GM18498 (cell line): ENCODE measurements around the gene KRTAP9-2.
"Not testable (repeated sequence)": the region's sequence is repeated elsewhere in the genome, so short reads cannot be mapped to it uniquely, and the experiment has no call there.

Experiments
- ATAC-seq: cut with Tn5 transposase; IDR thresholded peaks from one replicate; pipeline ENCODE4 v1.9.1; 2021; ENCODE audit warnings: mild to moderate bottlenecking, moderate library complexity; ENCODE audit not compliant: unreplicated experiment

The KRTAP9-2 gene

GRCh38 chr17:41232399-41233105, 6.1 kb downstream of the KRTAP9-2 start, which contains the start of gene KRTAP9-3:
KRTAP9-3 (plus strand) TSS chr17:41232449; CDS start chr17:41232502, 53 bp downstream.
- not testable (repeated sequence) for ATAC-seq

- not testable (repeated sequence) for ATAC-seq
Measured at GRCh38 chr17:41237116-41237515, 10.7 kb downstream of the KRTAP9-2 start.

- not testable (repeated sequence) for ATAC-seq
Measured at GRCh38 chr17:41237949-41238437, 11.5 kb downstream of the KRTAP9-2 start, which contains the start of gene KRTAP9-8. KRTAP9-8 (plus strand) TSS chr17:41237999; CDS start chr17:41238052, 53 bp downstream.

GRCh38 chr17:41246995-41247787, 20.7 kb downstream of the KRTAP9-2 start:
- ATAC-seq, result not testable (repeated sequence)

GRCh38 chr17:41249637-41250240, 23.3 kb downstream of the KRTAP9-2 start, which contains the start of gene KRTAP9-4:
KRTAP9-4 (plus strand) TSS chr17:41249687; CDS start chr17:41249721, 34 bp downstream.
- not testable (repeated sequence) for ATAC-seq

DNA sequence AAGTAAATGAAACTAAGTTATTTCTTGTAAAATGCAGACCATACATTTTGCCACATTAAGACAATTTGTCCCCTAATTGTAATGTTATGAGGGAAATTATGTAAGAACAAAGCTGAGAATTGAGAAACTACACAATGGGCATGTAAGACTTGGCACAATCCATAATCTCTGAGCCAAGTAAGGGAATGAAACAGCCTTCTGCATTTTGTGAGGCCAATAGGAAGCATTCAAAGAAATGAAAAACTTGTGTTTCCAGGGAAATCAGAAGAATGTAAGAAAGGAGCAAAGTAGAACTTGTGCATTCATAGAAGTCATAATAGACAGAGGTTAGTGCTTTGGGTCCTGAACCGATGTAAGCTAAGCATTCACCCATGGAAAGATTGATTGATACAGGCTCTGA, 24.8 kb downstream of the KRTAP9-2 start:
- ATAC-seq, result no peak

DNA sequence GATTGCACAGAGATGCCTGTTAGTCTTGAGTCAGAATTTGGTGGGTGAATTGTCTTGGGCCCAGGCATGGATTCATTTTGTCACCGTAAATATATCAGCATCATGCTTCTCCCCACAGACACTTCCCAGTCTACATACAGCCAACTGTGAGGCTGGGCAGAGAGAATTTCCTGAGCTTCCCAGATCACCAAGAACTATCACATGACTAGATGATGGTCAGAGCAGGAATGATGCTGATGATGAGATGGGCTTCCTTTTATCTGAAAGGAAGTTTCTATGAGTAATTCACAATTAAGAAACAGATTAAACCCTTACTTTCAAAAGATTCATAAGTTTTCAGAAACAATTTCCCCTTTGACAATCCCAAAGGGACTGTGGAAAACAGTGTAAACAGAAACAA, 28.4 kb downstream of the KRTAP9-2 start:
- no peak for ATAC-seq

DNA sequence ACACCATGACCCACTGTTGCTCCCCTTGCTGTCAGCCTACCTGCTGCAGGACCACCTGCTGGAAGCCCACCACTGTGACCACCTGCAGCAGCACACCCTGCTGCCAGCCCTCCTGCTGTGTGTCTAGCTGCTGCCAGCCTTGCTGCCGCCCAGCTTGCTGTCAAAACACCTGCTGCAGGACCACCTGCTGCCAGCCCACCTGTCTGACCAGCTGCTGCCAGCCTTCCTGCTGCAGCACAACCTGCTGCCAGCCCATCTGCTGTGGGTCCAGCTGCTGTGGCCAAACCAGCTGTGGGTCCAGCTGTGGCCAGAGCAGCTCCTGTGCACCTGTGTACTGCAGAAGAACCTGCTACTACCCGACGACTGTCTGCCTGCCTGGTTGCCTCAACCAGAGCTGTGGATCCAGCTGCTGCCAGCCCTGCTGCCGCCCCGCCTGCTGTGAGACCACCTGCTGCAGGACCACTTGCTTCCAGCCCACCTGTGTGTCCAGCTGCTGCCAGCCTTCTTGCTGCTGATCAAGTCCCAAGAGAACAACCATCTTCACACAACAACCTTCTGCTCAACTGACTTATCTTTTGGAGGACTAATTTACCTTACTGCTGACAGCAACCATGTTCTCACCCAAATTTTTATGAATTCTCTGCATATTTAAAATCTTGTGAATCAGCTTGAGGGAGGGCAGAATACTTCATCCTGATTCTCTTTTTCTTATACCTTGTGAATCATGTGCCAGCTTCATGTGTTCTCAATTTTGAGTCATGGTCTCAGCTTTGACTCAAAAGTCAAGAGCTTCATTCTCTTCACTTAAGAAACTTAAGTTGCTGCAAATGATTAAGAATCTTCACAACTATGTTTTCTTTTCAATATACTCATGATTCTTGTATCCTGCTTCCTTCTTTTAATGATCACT, 29.2 kb downstream of the KRTAP9-2 start, which contains the start of gene KRTAP9-9:
TSS of gene KRTAP9-9 (plus strand) at position 4 of the 910 bp plus-strand sequence.
- not testable (repeated sequence) for ATAC-seq

DNA sequence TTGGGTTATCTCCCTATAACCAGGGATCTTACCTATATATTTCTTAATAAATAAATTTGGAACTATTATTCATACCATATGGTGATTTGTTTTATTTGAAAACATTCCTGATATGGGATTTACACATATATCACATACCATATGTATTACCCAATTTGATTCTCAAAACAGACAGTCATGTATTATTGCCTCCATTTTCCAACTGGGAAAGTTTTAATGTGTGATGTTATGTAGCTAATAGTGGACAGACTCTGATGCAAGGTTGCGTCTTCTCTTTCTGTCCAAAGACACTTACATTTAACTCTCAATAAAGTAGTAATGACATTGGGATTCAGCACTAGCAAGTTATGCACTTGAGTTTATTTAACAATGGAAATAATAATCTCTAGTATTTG, 29.8 kb downstream of the KRTAP9-2 start:
- ATAC-seq, result no peak

DNA sequence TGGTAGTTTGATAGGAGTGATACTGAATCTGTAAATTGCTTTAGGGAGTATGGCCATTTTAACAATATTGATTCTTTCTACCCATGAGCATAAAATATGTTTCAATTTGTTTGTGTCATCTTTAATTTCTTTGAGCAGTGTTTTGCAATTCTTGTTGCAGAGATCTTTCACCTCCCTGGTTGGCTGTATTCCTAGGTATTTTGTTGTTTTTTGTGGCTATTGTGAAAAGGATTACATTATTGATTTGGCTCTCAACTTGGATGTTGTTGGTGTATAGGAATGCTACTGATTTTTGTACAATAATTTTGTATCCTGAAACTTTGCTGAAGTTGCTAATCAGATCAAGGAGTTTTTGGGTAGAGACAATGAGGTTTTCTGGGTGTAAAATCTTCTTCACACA, 32.0 kb downstream of the KRTAP9-2 start:
- ATAC-seq, result no peak

DNA sequence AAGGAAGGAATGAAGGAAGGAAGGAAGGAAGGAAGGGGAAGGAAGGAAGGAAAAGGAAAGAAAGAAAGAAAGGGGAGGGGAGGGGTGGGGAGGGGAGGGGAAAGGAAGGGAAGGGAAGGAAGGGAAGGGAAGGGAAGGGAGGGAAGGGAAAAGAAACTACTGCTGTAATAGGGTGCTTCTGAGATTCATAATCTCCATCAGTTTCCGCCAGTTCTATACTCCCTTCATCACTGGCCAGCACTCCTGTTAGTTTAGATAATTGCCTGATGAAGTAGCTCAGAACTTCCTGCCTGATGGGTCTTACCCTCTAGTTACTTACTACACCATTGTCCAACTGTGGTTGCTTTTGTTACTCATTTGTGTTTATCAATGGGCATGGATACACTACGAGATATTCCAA, 36.8 kb downstream of the KRTAP9-2 start:
- no peak for ATAC-seq

DNA sequence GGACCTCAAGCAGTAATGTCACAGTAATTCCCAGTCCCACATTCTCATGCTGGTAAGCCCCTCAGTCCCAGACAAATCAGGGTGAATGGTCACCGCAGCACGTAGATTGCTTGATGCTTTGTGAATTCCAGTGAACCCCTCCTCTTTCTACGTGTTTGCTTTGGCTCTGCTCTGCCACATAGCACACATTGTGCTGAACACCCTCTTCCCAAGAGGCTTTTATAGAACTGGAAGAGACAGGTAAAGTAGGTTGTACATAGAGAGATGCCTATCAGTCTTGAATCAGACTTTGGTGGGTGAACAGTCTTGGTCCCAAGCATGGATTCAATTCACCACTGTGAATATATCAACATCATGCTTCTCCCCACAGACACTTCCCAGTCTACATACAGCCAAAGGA, 38.2 kb downstream of the KRTAP9-2 start:
- ATAC-seq, result no peak

- ATAC-seq, result no peak
Measured at GRCh38 chr17:41265078-41265477, 38.6 kb downstream of the KRTAP9-2 start, which contains the start of gene KRTAP9-6. KRTAP9-6 (plus strand) TSS chr17:41265378; CDS start chr17:41265378, 0 bp downstream.

- no peak for ATAC-seq
Measured at GRCh38 chr17:41267711-41268110, 41.3 kb downstream of the KRTAP9-2 start.

GRCh38 chr17:41271323-41271722, 44.9 kb downstream of the KRTAP9-2 start:
- ATAC-seq, result not testable (repeated sequence)

- no peak for ATAC-seq
Measured at GRCh38 chr17:41271858-41272257, 45.4 kb downstream of the KRTAP9-2 start.

GRCh38 chr17:41275648-41276190, 49.3 kb downstream of the KRTAP9-2 start, which contains the start of gene KRTAP9-7:
KRTAP9-7 (plus strand) TSS chr17:41275698; CDS start chr17:41275698, 0 bp downstream.
- not testable (repeated sequence) for ATAC-seq
